ENCODE data around the gene TMIE. TPM values are rescaled to one million over a fixed set of nuclear protein-coding genes. Genes with fewer than 3 reads are reported as not detected.

Gene TMIE
- total RNA-seq: 0.64 TPM

GRCh38 chr3:46701181-46701939, at the start of gene TMIE:
TMIE (plus strand) TSS chr3:46701392; CDS start chr3:46701488, 96 bp downstream.

GRCh38 chr3:46693038-46693891, 7.9 kb upstream of the TMIE start, which contains the start of gene ALS2CL:
ALS2CL (minus strand) TSS chr3:46693679; CDS start chr3:46689440, 4,239 bp downstream.

GRCh38 chr3:46717447-46718231, 16.4 kb downstream of the TMIE start, which contains the start of gene PRSS50:
PRSS50 (minus strand) TSS chr3:46717869; CDS start chr3:46717824, 45 bp downstream.

Small RNA genes lying within 50 kb of the gene (small RNA-seq; reads per million reads assigned to genes)
- gene PRSS45 (ENCODE audit: low replicate concordance): not detected

Other genes with a start within 250 kb of the TMIE start
- 24.8 TPM for gene LTF, start 236.5 kb upstream of the TMIE start, total RNA-seq
- not detected for gene RTP3, start 203.4 kb upstream of the TMIE start, total RNA-seq
- gene LRRC2, start 135.1 kb upstream of the TMIE start, total RNA-seq: 4.1 TPM
- 0.23 TPM for gene FAM240A, start 88.9 kb upstream of the TMIE start, total RNA-seq
- 12.2 TPM for gene ALS2CL, start 7.7 kb upstream of the TMIE start, total RNA-seq
- 0.99 TPM for gene PRSS50, start 16.5 kb downstream of the TMIE start, total RNA-seq
- 23.5 TPM for gene MYL3, start 162.1 kb downstream of the TMIE start, total RNA-seq
- gene PTH1R, start 176.3 kb downstream of the TMIE start, total RNA-seq: 127 TPM

Measured in metanephros (tissue), 2 donors.